CD14-positive monocyte (primary cell): ENCODE measurements around the gene F8A1. TPM values are rescaled to one million over a fixed set of nuclear protein-coding genes. Genes with fewer than 3 reads are reported as not detected.
"Not testable (repeated sequence)": the region's sequence is repeated elsewhere in the genome, so short reads cannot be mapped to it uniquely, and the experiment has no call there.

Experiments
- DNase-seq, 3 donors: peaks; one replicate each; pipeline ENCODE4 v3.0.0-alpha.2; 2011 to 2022
- H2AFZ ChIP-seq: 2 replicates; pipeline ENCODE4 v1.6.0; 2012; ENCODE audit warnings: mild to moderate bottlenecking, low read depth, low read length, inconsistent platforms; ENCODE audit not compliant: insufficient read depth, poor library complexity, severe bottlenecking
- H3K27ac ChIP-seq, 2 donors: 1 replicate in 1 of 2; 2 replicates in 1 of 2; pipeline ENCODE4 v1.5.1; 2012 to 2013; ENCODE audit warnings: low read length in 2 of 2, control low read depth in 1 of 2, inconsistent platforms in 1 of 2, low read depth in 1 of 2, mild to moderate bottlenecking in 1 of 2
- H3K27me3 ChIP-seq, 2 donors: one replicate each; pipeline versions ENCODE4 v1.6.0 to v1.6.1; 2011 to 2013; ENCODE audit warnings: low read length in 2 of 2; ENCODE audit not compliant: control insufficient read depth in 2 of 2, insufficient read depth in 2 of 2
- H3K36me3 ChIP-seq, 2 donors: replicated peaks in 1 of 2; 1 replicate in 1 of 2; 2 replicates in 1 of 2; pipeline versions ENCODE4 v1.5.1 to v1.6.1; 2012 to 2013; ENCODE audit warnings: low read length in 2 of 2, control low read depth in 1 of 2, inconsistent platforms in 1 of 2, mild to moderate bottlenecking in 1 of 2; ENCODE audit not compliant: insufficient read depth in 2 of 2, control insufficient read depth in 1 of 2
- H3K4me1 ChIP-seq, 2 donors: 1 replicate in 1 of 2; 2 replicates in 1 of 2; pipeline versions ENCODE4 v1.5.1 to v1.6.1; 2012 to 2013; ENCODE audit warnings: low read length in 2 of 2, control low read depth in 1 of 2, inconsistent platforms in 1 of 2, mild to moderate bottlenecking in 1 of 2, moderate library complexity in 1 of 2; ENCODE audit not compliant: insufficient read depth in 2 of 2, control insufficient read depth in 1 of 2
- H3K4me2 ChIP-seq: replicated peaks from 2 replicates; pipeline ENCODE3; 2012; ENCODE audit warnings: low read length, moderate library complexity, mild to moderate bottlenecking; ENCODE audit not compliant: poor library complexity, severe bottlenecking; ENCODE audit errors: extremely low read depth
- H3K4me3 ChIP-seq, 3 experiments: fragments of 200-600 bp in 1 of 3; sonication (generic) in 1 of 3; replicated peaks in 1 of 3; 1 replicate in 2 of 3; 2 replicates in 1 of 3; pipeline ENCODE4 v1.5.1; 2011 to 2013; ENCODE audit warnings: low read length in 3 of 3, mild to moderate bottlenecking in 3 of 3, control low read depth in 2 of 3, low read depth in 2 of 3, inconsistent platforms in 1 of 3, moderate library complexity in 1 of 3
- H3K79me2 ChIP-seq: 2 replicates; pipeline ENCODE4 v1.6.0; 2012; ENCODE audit warnings: mild to moderate bottlenecking, control low read depth, inconsistent platforms, low read length, moderate library complexity; ENCODE audit not compliant: insufficient read depth
- H3K9ac ChIP-seq: 2 replicates; pipeline ENCODE4 v1.6.0; 2017; ENCODE audit warnings: low read length, mild to moderate bottlenecking; ENCODE audit not compliant: insufficient read depth, poor library complexity, severe bottlenecking
- H3K9me3 ChIP-seq, 2 donors: replicated peaks in 1 of 2; 1 replicate in 1 of 2; 2 replicates in 1 of 2; pipeline versions ENCODE4 v1.5.1 to v1.6.1; 2012 to 2013; ENCODE audit warnings: low read length in 2 of 2, control low read depth in 1 of 2; ENCODE audit not compliant: control insufficient read depth in 1 of 2, insufficient read depth in 1 of 2
- H4K20me1 ChIP-seq: 2 replicates; pipeline ENCODE4 v1.6.0; 2012; ENCODE audit warnings: mild to moderate bottlenecking, low read length, control low read depth, moderate library complexity; ENCODE audit not compliant: insufficient read depth
- H3K27ac Mint-ChIP-seq, 7 donors: one replicate each; pipeline ENCODE4 v1.8.0; 2020; ENCODE audit warnings: mild to moderate bottlenecking in 7 of 7, mixed read lengths in 7 of 7, moderate library complexity in 6 of 7, inconsistent platforms in 2 of 7
- H3K27me3 Mint-ChIP-seq, 3 donors: one replicate each; pipeline ENCODE4 v1.8.0; 2021 to 2022; ENCODE audit warnings: low read depth in 3 of 3, mild to moderate bottlenecking in 3 of 3, mixed read lengths in 3 of 3, moderate library complexity in 3 of 3, inconsistent platforms in 1 of 3
- H3K36me3 Mint-ChIP-seq, 2 donors: one replicate each; pipeline ENCODE4 v1.8.0; 2020; ENCODE audit warnings: mixed read lengths in 2 of 2, inconsistent platforms in 1 of 2, mild to moderate bottlenecking in 1 of 2
- H3K4me1 Mint-ChIP-seq: one replicate; pipeline ENCODE4 v1.8.0; 2020; ENCODE audit warnings: mild to moderate bottlenecking, mixed read lengths
- H3K4me3 Mint-ChIP-seq, 2 donors: one replicate each; pipeline ENCODE4 v1.8.0; 2020; ENCODE audit warnings: mild to moderate bottlenecking in 2 of 2, mixed read lengths in 2 of 2, moderate library complexity in 1 of 2
- H3K9me3 Mint-ChIP-seq, 7 donors: one replicate each; pipeline ENCODE4 v1.8.0; 2020 to 2022; ENCODE audit warnings: mixed read lengths in 7 of 7, mild to moderate bottlenecking in 6 of 7, moderate library complexity in 6 of 7, inconsistent platforms in 2 of 7
- CTCF ChIP-seq: fragments of 200-600 bp; IDR thresholded peaks from one replicate; pipeline ENCODE4 v1.8.0; 2022; ENCODE audit warnings: antibody characterized with exemption, mild to moderate bottlenecking
- WGBS: methylation state at CpG from one replicate; pipeline ENCODE4 v1.1.5; 2013; ENCODE audit warnings: missing lambda C conversion rate; ENCODE audit not compliant: insufficient coverage; 5-methylcytosine and 5-hydroxymethylcytosine counted together
- intact Hi-C, 2 donors: fragments of 100-400 bp; cut with micrococcal nuclease; formaldehyde crosslinking; loops; one replicate each; pipeline versions ENCODE4 v1.15.0 to v1.15.1; 2023
- polyA plus RNA-seq, 3 donors: library from polyadenylated mRNA; depleted of rRNA in 1 of 3; unstranded in 2 of 3; stranded (reverse) in 1 of 3; fragments of 300-500 nt in 2 of 3; fragments of >200 nt in 1 of 3; fragmentation: Illumina TruSeq in 2 of 3; gene quantifications; 1 replicate in 2 of 3; 2 replicates in 1 of 3; pipeline ENCODE4 v1.2.3, GENCODE V29; 2012 to 2021

F8A1 gene
- polyA plus RNA-seq, 3 donors: 6.7 to 15.3 (median 8.1) TPM

- H3K79me2 ChIP-seq, H3K36me3 Mint-ChIP-seq, H3K27ac ChIP-seq, H3K4me2 ChIP-seq, DNase-seq, H4K20me1 ChIP-seq, H3K27me3 Mint-ChIP-seq, H3K4me1 ChIP-seq, H3K27me3 ChIP-seq, H3K36me3 ChIP-seq, H3K4me3 Mint-ChIP-seq, H3K9me3 ChIP-seq, H2AFZ ChIP-seq, H3K4me1 Mint-ChIP-seq, H3K9ac ChIP-seq, H3K4me3 ChIP-seq, intact Hi-C loops: not testable (repeated sequence)
- peaks cover 1 to 22% (median 5%) of the 10 kb centered on the region in 7 donors for H3K9me3 Mint-ChIP-seq
- WGBS: no CpG with 5 or more reads among the region's 11 CpGs
- peak overlapping the region in 1 of 7 donors; percentile 11 for H3K27ac Mint-ChIP-seq
Measured at GRCh38 chrX:154910528-154910927, 24.4 kb downstream of the F8A1 start.

GRCh38 chrX:154914052-154914451, 27.9 kb downstream of the F8A1 start:
- intact Hi-C loops: no loop called here
- Histone ChIP-seq H3K4me3 (no peak overlapping the region), H2AFZ (no peak overlapping the region), H3K4me2 (no peak overlapping the region), H3K9ac (no peak overlapping the region), H3K36me3 (no peaks in the 10 kb centered on the region), H4K20me1 (no peaks in the 10 kb centered on the region), H3K27me3 (no peaks in the 10 kb centered on the region), H3K9me3 (peaks cover 0 to 3% of the 10 kb centered on the region in 2 donors), H3K4me1 (no peaks in the 10 kb centered on the region), H3K27ac (no peak overlapping the region), H3K79me2 (no peaks in the 10 kb centered on the region)
- WGBS: no CpG with 5 or more reads among the region's 2 CpGs
- TF ChIP-seq CTCF: no peak
- no peak overlapping the region for H3K4me3 Mint-ChIP-seq
- peaks cover 1 to 4% (median 2%) of the 10 kb centered on the region in 3 donors for H3K27me3 Mint-ChIP-seq
- peaks cover 1 to 22% (median 5%) of the 10 kb centered on the region in 7 donors for H3K9me3 Mint-ChIP-seq
- peaks cover 6% of the 10 kb centered on the region for H3K4me1 Mint-ChIP-seq
- H3K27ac Mint-ChIP-seq: no peak overlapping the region
- no peaks in the 10 kb centered on the region for H3K36me3 Mint-ChIP-seq
- DNase-seq: no peak
